SU-DHL-6 (cell line): ENCODE data around the gene NCDN.

ENCODE experiments used
- H2AFZ ChIP-seq: fragments of 200-600 bp; sonication (generic); 2 replicates; pipeline ENCODE4 v1.6.1; 2014; ENCODE audit warnings: low read depth, mild to moderate bottlenecking, moderate library complexity, mixed read lengths, antibody characterized with exemption, low read length; ENCODE audit not compliant: severe bottlenecking
- H3F3A ChIP-seq: fragments of 200-600 bp; shearing (Covaris generic); 2 replicates; pipeline ENCODE4 v1.6.0; 2016; ENCODE audit warnings: antibody characterized with exemption, mild to moderate bottlenecking; ENCODE audit not compliant: insufficient read depth
- H3K27ac ChIP-seq: fragments of 200-600 bp; sonication (generic); 2 replicates; pipeline ENCODE4 v1.5.1; 2016; ENCODE audit warnings: low read depth, mild to moderate bottlenecking, low read length, moderate library complexity, mixed read lengths
- H3K27me3 ChIP-seq: fragments of 200-600 bp; sonication (generic), shearing (Covaris generic); 2 replicates; pipeline ENCODE4 v1.6.0; 2014; ENCODE audit warnings: mild to moderate bottlenecking, low read length
- H3K36me3 ChIP-seq: fragments of 200-600 bp; sonication (generic); 2 replicates; pipeline ENCODE4 v1.6.1; 2014; ENCODE audit warnings: mild to moderate bottlenecking, low read length, mixed read lengths
- H3K4me2 ChIP-seq: fragments of 300-600, 200-600 bp; shearing (Covaris generic), sonication (generic); 2 replicates; pipeline ENCODE4 v1.6.0; 2014; ENCODE audit warnings: low read length, low read depth, mild to moderate bottlenecking; ENCODE audit not compliant: poor library complexity, severe bottlenecking
- H3K4me3 ChIP-seq: fragments of 200-600 bp; sonication (generic); 2 replicates; pipeline ENCODE4 v1.5.1; 2014; ENCODE audit warnings: antibody characterized with exemption, low read length, mild to moderate bottlenecking, mixed read lengths; ENCODE audit not compliant: insufficient read depth, poor library complexity, severe bottlenecking
- H3K79me2 ChIP-seq: fragments of 200-600 bp; sonication (generic); 2 replicates; pipeline ENCODE4 v1.6.1; 2014; ENCODE audit warnings: mild to moderate bottlenecking, low read length, moderate library complexity; ENCODE audit not compliant: insufficient read depth
- H3K9ac ChIP-seq: fragments of 200-600 bp; sonication (generic); 2 replicates; pipeline ENCODE4 v1.7.0; 2014; ENCODE audit warnings: mild to moderate bottlenecking, low read length
- H3K9me2 ChIP-seq: fragments of 200-600 bp; sonication (generic); replicated peaks from 2 replicates; pipeline ENCODE4 v1.6.1; 2014; ENCODE audit warnings: low read length; ENCODE audit not compliant: insufficient read depth
- H3K9me3 ChIP-seq: fragments of 200-600 bp; sonication (generic); 2 replicates; pipeline ENCODE4 v1.6.1; 2014; ENCODE audit warnings: low read length, mixed read lengths; ENCODE audit not compliant: insufficient read depth
- H4K20me1 ChIP-seq: fragments of 200-600 bp; sonication (generic); 2 replicates; pipeline ENCODE4 v1.6.1; 2014; ENCODE audit warnings: low read depth, mild to moderate bottlenecking, antibody characterized with exemption, low read length, moderate library complexity, mixed read lengths
- CTCF ChIP-seq: fragments of 200-600 bp; sonication (generic); IDR thresholded peaks from one replicate; pipeline ENCODE4 v1.5.1; 2017; ENCODE audit warnings: antibody characterized with exemption, mild to moderate bottlenecking, low read length, moderate library complexity; ENCODE audit not compliant: insufficient read depth, poor library complexity, severe bottlenecking
- EZH2phosphoT487 ChIP-seq: fragments of 200-600 bp; sonication (generic), shearing (Covaris generic); conservative IDR thresholded peaks from 2 replicates; pipeline ENCODE4 v1.6.1; 2018; ENCODE audit warnings: mild to moderate bottlenecking, antibody characterized with exemption, low read length, moderate library complexity, mixed read lengths

The NCDN gene

GRCh38 chr1:35615440-35615839 is 57.8 kb downstream of the NCDN start:
- Histone ChIP-seq H3K36me3 (no peaks in the 10 kb centered on the region; the same call in 1 of the 2 replicates), H4K20me1 (no peaks in the 10 kb centered on the region), H3K4me3 (no peak overlapping the region), H3K27me3 (no peaks in the 10 kb centered on the region), H3K9me2 (no peaks in the 10 kb centered on the region), H3K79me2 (peaks cover 56% of the 10 kb centered on the region), H3K9ac (no peak overlapping the region), H2AFZ (no peak overlapping the region), H3K27ac (no peak overlapping the region), H3K4me2 (no peak overlapping the region), H3F3A (no peaks in the 10 kb centered on the region), H3K9me3 (no peaks in the 10 kb centered on the region)
- TF ChIP-seq CTCF (no peak), EZH2phosphoT487 (no peak)
